GM19324 (cell line): ENCODE measurements around the gene SLC25A29.
"Not testable (repeated sequence)": the region's sequence is repeated elsewhere in the genome, so short reads cannot be mapped to it uniquely, and the experiment has no call there.

Experiments
- ATAC-seq: cut with Tn5 transposase; IDR thresholded peaks from one replicate; pipeline ENCODE4 v1.9.1; 2021; ENCODE audit warnings: mild to moderate bottlenecking, moderate library complexity; ENCODE audit not compliant: unreplicated experiment, low FRiP score

SLC25A29 gene

GRCh38 chr14:100283436-100283835 lies 22.8 kb downstream of the SLC25A29 start:
- not testable (repeated sequence) for ATAC-seq

- ATAC-seq: no peak
Observed at GRCh38 chr14:100282766-100283419, 23.4 kb downstream of the SLC25A29 start.

- no peak for ATAC-seq
Observed at GRCh38 chr14:100282083-100282350, 24.2 kb downstream of the SLC25A29 start.

GRCh38 chr14:100281286-100282082 lies 24.8 kb downstream of the SLC25A29 start:
- no peak for ATAC-seq

DNA sequence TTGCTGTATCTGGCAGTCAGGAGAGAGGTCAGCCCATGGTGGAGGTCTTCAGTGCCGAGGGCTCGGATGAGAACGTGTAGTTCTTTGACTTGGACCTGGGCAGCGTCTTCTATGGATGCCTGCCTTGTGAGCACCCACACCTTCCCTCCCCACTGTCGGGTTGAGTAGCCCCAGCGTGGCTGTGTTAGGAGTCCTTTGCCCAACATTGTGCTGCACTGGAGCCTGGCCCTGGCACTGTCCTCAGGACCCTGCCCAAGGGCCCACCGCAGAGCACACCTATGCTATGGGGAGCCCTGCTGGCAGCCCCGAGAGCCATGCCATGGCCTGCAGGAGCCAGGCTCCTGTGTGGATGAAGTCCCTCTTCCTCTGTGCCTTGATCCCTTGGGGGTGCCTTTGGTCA lies 26.7 kb downstream of the SLC25A29 start:
- ATAC-seq: no peak

DNA sequence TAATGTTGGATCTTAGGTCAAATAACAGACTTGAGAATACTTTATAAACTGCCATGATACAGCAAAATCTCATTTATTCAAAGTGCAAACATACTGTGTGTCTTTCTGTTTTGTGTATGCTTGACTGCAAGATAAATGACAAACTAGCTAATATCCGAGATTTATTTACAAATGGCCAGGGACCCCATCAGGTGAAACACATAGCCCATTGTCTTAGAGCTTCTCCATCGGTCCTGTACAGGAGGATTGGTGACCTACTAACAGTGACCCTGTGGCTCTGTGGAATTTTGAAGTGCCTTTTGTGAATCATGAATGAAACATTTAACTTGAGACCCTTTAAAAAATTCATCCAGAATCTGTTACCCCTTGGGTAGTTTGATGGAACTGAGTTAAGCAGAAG lies 27.1 kb downstream of the SLC25A29 start:
- ATAC-seq: no peak

DNA sequence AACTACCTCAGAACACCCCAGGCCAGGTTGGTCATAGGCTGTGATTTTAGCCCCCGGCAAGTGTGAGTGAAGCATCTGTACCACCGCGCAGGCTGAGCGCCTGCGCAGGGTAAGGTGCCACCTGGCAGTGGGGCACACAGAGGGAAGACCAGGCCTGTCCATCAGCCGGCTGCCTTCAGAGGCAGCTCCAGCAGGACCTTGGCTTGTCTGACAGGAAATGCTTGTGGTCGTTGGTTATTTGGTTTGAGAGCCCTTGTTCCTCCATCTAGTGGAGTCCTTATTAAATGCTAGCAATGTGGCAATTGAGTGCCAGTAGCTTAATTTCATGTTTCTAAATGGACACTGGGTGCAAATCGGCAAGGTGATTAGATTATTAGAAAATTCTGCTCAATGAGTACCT lies 27.5 kb downstream of the SLC25A29 start:
- ATAC-seq: no peak

DNA sequence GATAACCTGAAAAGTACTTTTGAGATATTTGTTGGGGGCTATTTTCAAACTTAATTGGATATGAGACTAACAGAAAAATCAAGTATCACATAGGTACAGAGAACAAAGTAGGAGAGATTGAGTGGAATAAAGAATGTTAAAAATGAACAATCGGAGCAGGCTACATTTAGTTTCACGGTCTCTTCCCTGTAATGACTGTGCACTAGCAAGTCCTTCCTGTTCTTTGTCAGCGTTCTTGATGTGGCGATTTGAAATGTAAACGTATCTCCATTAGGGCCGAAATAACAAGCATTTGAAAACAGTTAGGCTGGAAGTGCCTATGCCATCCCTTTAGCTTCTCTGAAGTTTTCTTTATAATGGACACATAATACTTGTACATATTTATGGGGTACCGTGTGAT lies 31.0 kb downstream of the SLC25A29 start:
- no peak for ATAC-seq

- no peak for ATAC-seq
Observed at GRCh38 chr14:100274250-100274649, 32.0 kb downstream of the SLC25A29 start.

DNA sequence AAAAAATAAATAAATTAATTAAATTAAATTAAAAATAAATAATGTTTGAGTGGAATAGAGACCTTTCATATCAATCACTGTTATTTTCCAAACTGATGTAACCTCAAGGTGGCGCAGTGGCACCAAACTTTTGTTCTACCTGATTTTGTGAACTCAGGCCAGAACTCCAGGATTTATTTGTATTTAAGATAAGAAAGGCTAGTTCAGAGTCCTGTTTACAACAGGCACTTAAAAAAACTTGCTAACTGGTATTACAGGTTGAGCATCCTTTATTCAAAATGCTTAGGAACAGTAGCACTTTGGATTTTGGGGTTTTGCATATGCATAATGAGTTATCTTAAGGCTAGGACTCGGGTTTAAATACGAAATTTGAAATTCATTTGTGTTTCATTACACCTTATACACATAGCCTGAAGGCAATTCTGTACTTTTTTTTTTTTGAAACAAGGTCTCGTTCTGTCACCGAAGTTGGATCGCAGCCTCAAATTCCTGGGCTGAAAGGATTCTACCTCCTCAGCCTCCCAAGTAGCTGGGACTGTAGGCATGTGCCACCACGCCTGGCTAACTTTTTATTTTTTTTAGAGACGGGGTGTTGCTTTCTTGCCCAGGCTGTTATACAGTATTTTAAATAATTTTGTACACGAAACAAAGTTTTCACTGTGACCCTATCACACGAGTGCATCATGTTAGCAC lies 34.9 kb downstream of the SLC25A29 start:
- ATAC-seq: no peak

GRCh38 chr14:100268591-100269207 lies 37.5 kb downstream of the SLC25A29 start:
- no peak for ATAC-seq

DNA sequence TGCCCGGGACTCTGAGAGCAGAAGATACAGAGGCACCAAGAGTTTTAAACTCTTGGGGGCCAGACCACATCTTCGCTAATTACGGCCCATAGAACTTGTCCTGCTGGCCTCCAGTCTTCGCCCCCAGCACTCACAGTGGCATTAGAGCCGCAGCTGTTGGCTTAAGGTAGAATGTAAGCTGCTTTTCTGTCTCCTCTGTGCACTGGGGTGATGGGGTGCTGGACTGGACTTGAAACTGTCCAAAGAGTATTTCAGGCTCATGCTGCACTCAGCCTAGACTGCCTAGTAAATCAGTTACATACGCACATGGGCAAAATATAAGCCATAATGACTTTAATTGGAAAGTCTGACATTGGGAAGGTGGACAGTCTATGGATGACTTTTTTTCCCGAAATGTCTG lies 38.3 kb downstream of the SLC25A29 start:
- no peak for ATAC-seq

DNA sequence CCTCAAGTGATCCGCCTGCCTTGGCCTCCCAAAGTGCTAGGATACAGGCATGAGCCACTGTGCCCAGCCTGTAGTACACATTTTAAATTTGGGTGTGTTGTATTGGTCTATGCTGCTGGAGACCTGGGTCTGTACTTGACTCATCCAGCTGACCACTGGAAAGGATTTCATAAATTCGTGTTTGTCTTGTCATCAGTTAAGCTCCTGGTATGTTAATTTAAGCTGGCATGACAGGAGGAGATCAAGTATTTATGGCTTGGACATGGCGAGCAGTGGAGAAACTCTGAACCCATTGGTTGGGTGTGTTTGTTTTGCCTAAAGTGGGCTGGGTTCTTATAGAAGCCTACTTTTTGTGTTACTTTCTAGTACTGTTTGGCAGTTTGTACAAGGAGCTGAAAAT lies 43.1 kb downstream of the SLC25A29 start:
- ATAC-seq: no peak

- no peak for ATAC-seq
Observed at GRCh38 chr14:100262545-100262944, 43.7 kb downstream of the SLC25A29 start.

- no peak for ATAC-seq
Observed at GRCh38 chr14:100261621-100262020, 44.6 kb downstream of the SLC25A29 start.

DNA sequence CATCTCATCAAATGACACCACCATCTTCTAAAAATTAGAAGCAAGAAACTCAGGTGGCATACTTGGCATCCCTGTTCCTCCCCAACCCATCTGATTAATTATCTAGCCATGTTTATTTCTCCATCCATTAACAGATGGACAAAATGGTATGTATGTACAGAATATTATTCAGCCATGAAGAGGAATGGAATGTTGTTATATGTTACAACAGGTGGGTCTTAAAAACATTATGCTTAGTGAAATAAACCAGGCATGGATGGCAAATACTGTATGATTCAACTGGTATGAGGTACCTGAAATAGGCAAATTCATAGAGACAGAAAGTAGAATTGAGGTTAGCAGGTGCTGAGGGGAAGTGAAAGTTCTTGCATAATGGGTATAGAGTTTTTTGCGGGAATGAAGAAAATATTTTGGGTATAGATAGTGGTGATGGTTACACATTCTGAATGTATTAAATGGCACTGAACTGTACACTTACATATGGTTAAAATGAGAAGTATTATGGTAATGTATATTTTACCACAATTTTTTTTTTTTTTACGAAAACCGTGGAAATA lies 49.8 kb downstream of the SLC25A29 start:
- ATAC-seq: peak; percentile 61

GRCh38 chr14:100252684-100253083 lies 53.6 kb downstream of the SLC25A29 start:
- no peak for ATAC-seq

DNA sequence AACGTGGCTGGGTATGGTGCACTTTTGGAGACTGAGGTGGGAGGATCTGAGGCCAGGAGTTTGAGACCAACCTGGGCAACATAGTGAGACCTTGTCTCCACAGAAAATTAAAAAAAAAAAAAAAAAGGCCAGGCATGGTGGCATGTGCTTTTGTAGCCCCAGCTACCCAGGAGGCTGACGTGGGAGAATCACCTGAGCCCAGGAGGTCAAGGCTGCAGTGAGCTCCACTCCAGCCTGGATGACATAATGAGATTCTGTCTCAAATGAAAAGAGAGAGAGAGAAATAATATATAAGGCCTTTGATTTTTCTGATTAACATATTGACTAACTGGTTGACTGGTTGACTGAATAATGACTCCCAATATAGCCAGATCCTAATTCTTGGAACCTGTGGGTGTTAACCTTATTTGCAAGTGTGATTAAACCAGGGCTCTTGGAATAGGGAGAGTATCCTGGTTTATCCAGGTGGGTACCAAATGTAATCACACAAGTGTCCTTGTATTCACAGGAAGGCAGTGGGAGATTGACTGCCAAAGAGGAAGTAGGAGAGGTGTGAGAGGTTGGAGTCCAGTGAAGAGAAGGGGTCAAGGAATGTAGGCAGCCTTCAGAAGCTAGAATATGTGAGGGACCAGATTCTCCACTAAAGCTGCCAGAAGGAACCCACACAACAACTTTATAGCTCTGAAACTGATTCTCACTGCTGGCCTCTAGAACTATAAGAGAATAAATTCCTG lies 55.3 kb downstream of the SLC25A29 start:
- no peak for ATAC-seq

DNA sequence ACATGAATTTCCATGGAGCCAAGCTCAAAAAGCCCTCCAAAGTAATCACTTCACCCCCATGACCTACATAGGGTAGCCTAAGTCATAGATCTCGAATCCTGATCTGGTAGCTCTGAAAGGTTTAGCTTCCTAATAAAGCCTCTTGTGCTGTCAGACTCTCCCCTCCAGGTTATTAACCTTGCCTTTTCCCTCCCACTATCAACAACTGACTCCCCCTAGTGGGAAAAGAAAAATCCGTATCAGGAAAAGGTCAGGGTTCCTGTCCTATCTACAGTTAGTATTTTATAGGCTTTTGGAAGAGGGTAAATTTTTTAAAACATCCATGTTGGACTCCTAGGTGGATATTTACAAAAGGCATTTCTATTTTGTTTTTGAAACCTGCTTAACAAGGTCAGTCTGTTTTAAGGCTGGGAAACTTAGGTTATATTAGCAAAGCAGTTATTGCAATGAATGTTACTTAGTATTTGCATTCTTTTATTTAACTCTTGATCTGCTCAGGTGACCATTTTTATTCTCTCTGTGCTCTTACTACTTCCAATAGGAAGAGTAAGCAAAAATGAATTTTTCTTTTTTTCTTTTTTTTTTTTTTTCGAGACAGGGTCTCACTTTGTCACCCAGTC lies 59.3 kb downstream of the SLC25A29 start:
- ATAC-seq: no peak

GRCh38 chr14:100243020-100243419 lies 63.2 kb downstream of the SLC25A29 start:
- no peak for ATAC-seq
